Fibroblast of lung (primary cell): ENCODE measurements around the gene GNG13. TPM values are rescaled to one million over a fixed set of nuclear protein-coding genes. Genes with fewer than 3 reads are reported as not detected.

Source experiments
- DNase-seq, 2 donors: peaks; one replicate each; pipeline versions ENCODE4 v3.0.0 to v3.0.0-alpha.2; 2010; ENCODE audit warnings: low read depth in 2 of 2
- H2AFZ ChIP-seq: 2 replicates; pipeline ENCODE4 v1.5.1; 2012; ENCODE audit warnings: low read length, control low read depth, inconsistent platforms
- H3K27ac ChIP-seq: 2 replicates; pipeline ENCODE4 v1.5.1; 2011; ENCODE audit warnings: low read length, control low read depth; ENCODE audit not compliant: insufficient read depth
- H3K27me3 ChIP-seq: 2 replicates; pipeline ENCODE4 v1.5.1; 2011; ENCODE audit warnings: mild to moderate bottlenecking, low read length; ENCODE audit not compliant: control insufficient read depth, insufficient read depth
- H3K36me3 ChIP-seq: 2 replicates; pipeline ENCODE4 v1.5.1; 2011; ENCODE audit warnings: low read length; ENCODE audit not compliant: control insufficient read depth, insufficient read depth
- H3K4me1 ChIP-seq: 2 replicates; pipeline ENCODE4 v1.5.1; 2011; ENCODE audit warnings: low read length; ENCODE audit not compliant: control insufficient read depth, insufficient read depth; ENCODE audit errors: extremely low read depth
- H3K4me2 ChIP-seq: 2 replicates; pipeline ENCODE4 v1.5.1; 2011; ENCODE audit warnings: low read length, control low read depth; ENCODE audit not compliant: insufficient read depth; ENCODE audit errors: extremely low read depth
- H3K4me3 ChIP-seq, 4 experiments: fragments of 200-600 bp in 1 of 4; sonication (generic) in 1 of 4; replicated peaks in 1 of 4; 2 replicates each; pipeline ENCODE4 v1.5.1; 2011 to 2016; ENCODE audit warnings: low read length in 4 of 4, low read depth in 3 of 4, mild to moderate bottlenecking in 3 of 4, control low read depth in 2 of 4, inconsistent platforms in 1 of 4, mixed read lengths in 1 of 4; ENCODE audit not compliant: insufficient read depth in 1 of 4; ENCODE audit errors: control extremely low read depth in 1 of 4
- H3K79me2 ChIP-seq: 2 replicates; pipeline ENCODE4 v1.5.1; 2012; ENCODE audit warnings: mild to moderate bottlenecking, low read length, inconsistent platforms; ENCODE audit not compliant: control insufficient read depth, insufficient read depth
- H3K9ac ChIP-seq: 2 replicates; pipeline ENCODE4 v1.5.1; 2011; ENCODE audit warnings: mild to moderate bottlenecking, low read length, control low read depth; ENCODE audit not compliant: insufficient read depth
- H3K9me3 ChIP-seq: 2 replicates; pipeline ENCODE4 v1.5.1; 2012; ENCODE audit warnings: low read depth, low read length; ENCODE audit not compliant: control insufficient read depth, insufficient read depth
- H4K20me1 ChIP-seq: 2 replicates; pipeline ENCODE4 v1.5.1; 2011; ENCODE audit warnings: low read length; ENCODE audit not compliant: control insufficient read depth, insufficient read depth; ENCODE audit errors: extremely low read depth
- EZH2 ChIP-seq: IDR thresholded peaks from 2 replicates; pipeline ENCODE4 v1.5.1; 2012; ENCODE audit warnings: low read length, control low read depth, mild to moderate bottlenecking; ENCODE audit errors: missing control alignments
- polyA plus RNA-seq, 2 donors: library from polyadenylated mRNA; depleted of rRNA in 1 of 2; stranded (reverse) in 1 of 2; unstranded in 1 of 2; fragments of >200 nt; gene quantifications; 2 replicates each; pipeline ENCODE4 v1.2.1, GENCODE V29; 2011 to 2012; ENCODE audit warnings: missing spikeins in 1 of 2
- total RNA-seq: library from RNA; depleted of rRNA; stranded (reverse); fragments of >200 nt; gene quantifications from 2 replicates; pipeline ENCODE4 v1.2.1, GENCODE V29; 2014
- TF ChIP-seq, protein P1 (sequence below), 2 donors: IDR thresholded peaks in 1 of 2; conservative IDR thresholded peaks in 1 of 2; 1 replicate in 1 of 2; 2 replicates in 1 of 2; pipeline ENCODE4 v1.5.1; 2011 to 2012; ENCODE audit warnings: low read length in 2 of 2, control low read depth in 1 of 2, inconsistent platforms in 1 of 2, low read depth in 1 of 2, mild to moderate bottlenecking in 1 of 2

Gene GNG13
- total and polyA plus RNA-seq, 2 donors (not counting 1 experiment from before 2014, with no cell fraction given): not detected

GRCh38 chr16:764184-764750 lies 36.3 kb downstream of the GNG13 start:
- Histone ChIP-seq H3K9me3 (no peaks in the 10 kb centered on the region), H2AFZ (no peak overlapping the region), H3K79me2 (no peaks in the 10 kb centered on the region), H3K4me2 (no peak overlapping the region), H3K4me1 (no peaks in the 10 kb centered on the region), H4K20me1 (no peaks in the 10 kb centered on the region), H3K9ac (no peak overlapping the region), H3K36me3 (no peaks in the 10 kb centered on the region), H3K4me3 (no peak overlapping the region), H3K27me3 (no peaks in the 10 kb centered on the region), H3K27ac (no peak overlapping the region)
- TF ChIP-seq, protein P1, sequence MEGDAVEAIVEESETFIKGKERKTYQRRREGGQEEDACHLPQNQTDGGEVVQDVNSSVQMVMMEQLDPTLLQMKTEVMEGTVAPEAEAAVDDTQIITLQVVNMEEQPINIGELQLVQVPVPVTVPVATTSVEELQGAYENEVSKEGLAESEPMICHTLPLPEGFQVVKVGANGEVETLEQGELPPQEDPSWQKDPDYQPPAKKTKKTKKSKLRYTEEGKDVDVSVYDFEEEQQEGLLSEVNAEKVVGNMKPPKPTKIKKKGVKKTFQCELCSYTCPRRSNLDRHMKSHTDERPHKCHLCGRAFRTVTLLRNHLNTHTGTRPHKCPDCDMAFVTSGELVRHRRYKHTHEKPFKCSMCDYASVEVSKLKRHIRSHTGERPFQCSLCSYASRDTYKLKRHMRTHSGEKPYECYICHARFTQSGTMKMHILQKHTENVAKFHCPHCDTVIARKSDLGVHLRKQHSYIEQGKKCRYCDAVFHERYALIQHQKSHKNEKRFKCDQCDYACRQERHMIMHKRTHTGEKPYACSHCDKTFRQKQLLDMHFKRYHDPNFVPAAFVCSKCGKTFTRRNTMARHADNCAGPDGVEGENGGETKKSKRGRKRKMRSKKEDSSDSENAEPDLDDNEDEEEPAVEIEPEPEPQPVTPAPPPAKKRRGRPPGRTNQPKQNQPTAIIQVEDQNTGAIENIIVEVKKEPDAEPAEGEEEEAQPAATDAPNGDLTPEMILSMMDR (conservative IDR thresholded peaks at IDR 0.05 in 1 of 2, IDR thresholded peaks at IDR 0.05 in 1 of 2; ENCODE audit: low read depth in 1 of 2, low read length in 2 of 2): no peak
- TF ChIP-seq EZH2: no peak
- no peak for DNase-seq

- Histone ChIP-seq H3K36me3 (no peaks in the 10 kb centered on the region), H3K9ac (no peak overlapping the region), H2AFZ (no peak overlapping the region), H3K27me3 (no peaks in the 10 kb centered on the region), H3K9me3 (no peaks in the 10 kb centered on the region), H3K4me1 (no peaks in the 10 kb centered on the region), H3K4me2 (no peak overlapping the region), H3K4me3 (no peak overlapping the region), H3K27ac (no peak overlapping the region), H3K79me2 (no peaks in the 10 kb centered on the region), H4K20me1 (no peaks in the 10 kb centered on the region)
- no peak for DNase-seq
- TF ChIP-seq EZH2: no peak
- TF ChIP-seq, protein P1 (conservative IDR thresholded peaks at IDR 0.05 in 1 of 2, IDR thresholded peaks at IDR 0.05 in 1 of 2; ENCODE audit: low read depth in 1 of 2, low read length in 2 of 2): no peak
Measured at GRCh38 chr16:763369-764183, 37.0 kb downstream of the GNG13 start.

DNA sequence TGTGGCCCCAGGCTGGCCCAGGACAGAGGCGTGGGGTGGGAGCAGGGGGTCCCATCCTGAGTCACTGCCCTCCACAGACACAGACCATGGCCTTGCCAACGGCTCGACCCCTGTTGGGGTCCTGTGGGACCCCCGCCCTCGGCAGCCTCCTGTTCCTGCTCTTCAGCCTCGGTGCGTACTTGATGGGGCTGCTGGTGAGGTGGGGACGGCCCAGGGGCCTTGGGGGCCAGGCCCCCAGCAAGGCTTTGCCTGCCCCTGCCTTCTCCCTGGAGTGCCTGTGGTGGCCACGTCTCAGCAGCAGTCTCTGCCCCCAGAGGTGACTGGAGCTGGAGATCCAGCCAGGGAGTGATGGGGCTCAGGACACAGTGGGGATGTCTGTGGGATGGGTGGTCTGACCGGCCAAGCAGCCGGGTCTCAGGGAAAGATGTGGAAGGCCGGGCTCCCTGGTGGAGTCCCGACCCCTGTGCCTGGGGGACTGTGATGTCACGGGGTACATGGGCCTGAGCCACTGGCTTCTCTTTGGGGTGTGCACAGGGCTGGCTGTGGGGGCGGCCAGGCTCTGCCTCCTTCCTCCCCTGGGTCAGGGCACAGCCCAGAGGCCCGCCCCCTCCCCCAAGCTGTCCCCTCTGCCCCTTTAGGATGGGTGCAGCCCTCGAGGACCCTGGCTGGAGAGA lies 37.8 kb downstream of the GNG13 start:
- TF ChIP-seq, protein P1 (conservative IDR thresholded peaks at IDR 0.05 in 1 of 2, IDR thresholded peaks at IDR 0.05 in 1 of 2; ENCODE audit: low read depth in 1 of 2, low read length in 2 of 2): no peak
- TF ChIP-seq EZH2: no peak
- H3K9ac ChIP-seq: no peak overlapping the region
- H3K36me3 ChIP-seq: no peaks in the 10 kb centered on the region
- no peak overlapping the region for H3K27ac ChIP-seq
- H3K79me2 ChIP-seq: no peaks in the 10 kb centered on the region
- no peaks in the 10 kb centered on the region for H3K9me3 ChIP-seq
- no peaks in the 10 kb centered on the region for H3K27me3 ChIP-seq
- H3K4me3 ChIP-seq: no peak overlapping the region
- H3K4me2 ChIP-seq: no peak overlapping the region
- H2AFZ ChIP-seq: no peak overlapping the region
- DNase-seq: no peak
- H3K4me1 ChIP-seq: no peaks in the 10 kb centered on the region
- no peaks in the 10 kb centered on the region for H4K20me1 ChIP-seq
